Skeletal muscle tissue (tissue), 4 donors: ENCODE results near the gene SORL1. TPM values are rescaled to one million over a fixed set of nuclear protein-coding genes. Genes with fewer than 3 reads are reported as not detected.
"Not testable (repeated sequence)": the region's sequence is repeated elsewhere in the genome, so short reads cannot be mapped to it uniquely, and the experiment has no call there.

Experiments
- H3K27ac ChIP-seq: one replicate; pipeline ENCODE4 v1.7.0; 2013; ENCODE audit warnings: mild to moderate bottlenecking, low read depth, low read length, inconsistent platforms
- H3K27me3 ChIP-seq, 3 donors: one replicate each; pipeline ENCODE4 v1.7.0; 2013; ENCODE audit warnings: low read length in 3 of 3; ENCODE audit not compliant: control insufficient read depth in 3 of 3, insufficient read depth in 3 of 3
- H3K36me3 ChIP-seq, 3 donors: one replicate each; pipeline ENCODE4 v1.7.0; 2013; ENCODE audit warnings: low read length in 3 of 3; ENCODE audit not compliant: control insufficient read depth in 3 of 3, insufficient read depth in 3 of 3
- H3K4me1 ChIP-seq, 3 donors: one replicate each; pipeline ENCODE4 v1.7.0; 2013; ENCODE audit warnings: low read length in 3 of 3, mild to moderate bottlenecking in 3 of 3; ENCODE audit not compliant: control insufficient read depth in 3 of 3, insufficient read depth in 3 of 3
- H3K4me3 ChIP-seq, 3 donors: one replicate each; pipeline ENCODE4 v1.7.0; 2013; ENCODE audit warnings: low read length in 3 of 3
- H3K9ac ChIP-seq, 3 donors: one replicate each; pipeline ENCODE4 v1.7.0; 2013; ENCODE audit warnings: low read length in 3 of 3, mild to moderate bottlenecking in 3 of 3, moderate library complexity in 2 of 3, low read depth in 1 of 3
- H3K9me3 ChIP-seq, 3 donors: one replicate each; pipeline ENCODE4 v1.7.0; 2013; ENCODE audit warnings: low read length in 3 of 3; ENCODE audit not compliant: control insufficient read depth in 3 of 3
- total RNA-seq: library from RNA; depleted of rRNA; stranded (reverse); fragments of >200 nt; gene quantifications from one replicate; pipeline ENCODE4 v1.2.3, GENCODE V29; 2014
- donor health status: Osteomylitis.

SORL1 gene
- total RNA-seq, 1 donor from 2014 or later = 6.3 TPM

- H3K9me3 ChIP-seq = no peaks in the 10 kb centered on the region
- H3K27me3 ChIP-seq = no peaks in the 10 kb centered on the region
- no peaks in the 10 kb centered on the region for H3K4me1 ChIP-seq
- no peaks in the 10 kb centered on the region for H3K36me3 ChIP-seq
- no peak overlapping the region for H3K9ac ChIP-seq
- H3K27ac ChIP-seq = no peak overlapping the region
- H3K4me3 ChIP-seq = no peak overlapping the region
These were observed 174.4 kb downstream of the SORL1 start for GRCh38 chr11:121626507-121626875.

GRCh38 chr11:121626980-121627379 is 174.9 kb downstream of the SORL1 start:
- Histone ChIP-seq H3K27ac (no peak overlapping the region), H3K4me3 (no peak overlapping the region), H3K36me3 (no peaks in the 10 kb centered on the region), H3K4me1 (no peaks in the 10 kb centered on the region), H3K27me3 (no peaks in the 10 kb centered on the region), H3K9me3 (no peaks in the 10 kb centered on the region), H3K9ac (no peak overlapping the region)

- Histone ChIP-seq H3K4me1 (no peaks in the 10 kb centered on the region), H3K9me3 (no peaks in the 10 kb centered on the region), H3K27ac (no peak overlapping the region)
These were observed 177.9 kb downstream of the SORL1 start for GRCh38 chr11:121630041-121630440.

GRCh38 chr11:121631456-121631855 is 179.3 kb downstream of the SORL1 start:
- Histone ChIP-seq H3K27ac (no peak overlapping the region), H3K4me1 (no peaks in the 10 kb centered on the region), H3K36me3 (no peaks in the 10 kb centered on the region), H3K27me3 (no peaks in the 10 kb centered on the region), H3K9me3 (no peaks in the 10 kb centered on the region), H3K4me3 (no peak overlapping the region), H3K9ac (no peak overlapping the region)

More at GRCh38 chr11:121630041-121630440, 177.9 kb downstream of the SORL1 start:
- Histone ChIP-seq H3K4me3 (no peak overlapping the region), H3K36me3 (no peaks in the 10 kb centered on the region), H3K9ac (no peak overlapping the region), H3K27me3 (no peaks in the 10 kb centered on the region)

- Histone ChIP-seq H3K4me3 (no peak overlapping the region), H3K36me3 (no peaks in the 10 kb centered on the region), H3K4me1 (no peaks in the 10 kb centered on the region), H3K9ac (no peak overlapping the region), H3K9me3 (no peaks in the 10 kb centered on the region), H3K27ac (no peak overlapping the region), H3K27me3 (no peaks in the 10 kb centered on the region)
These were observed 182.2 kb downstream of the SORL1 start for GRCh38 chr11:121634273-121634672.

GRCh38 chr11:121634889-121635288 is 182.8 kb downstream of the SORL1 start:
- no peak overlapping the region for H3K9ac ChIP-seq
- H3K9me3 ChIP-seq = no peaks in the 10 kb centered on the region
- H3K27ac ChIP-seq = no peak overlapping the region
- no peaks in the 10 kb centered on the region for H3K36me3 ChIP-seq
- no peaks in the 10 kb centered on the region for H3K27me3 ChIP-seq
- no peak overlapping the region for H3K4me3 ChIP-seq
- no peaks in the 10 kb centered on the region for H3K4me1 ChIP-seq

- Histone ChIP-seq H3K27me3 (no peaks in the 10 kb centered on the region), H3K36me3 (no peaks in the 10 kb centered on the region), H3K9me3 (no peaks in the 10 kb centered on the region), H3K4me1 (no peaks in the 10 kb centered on the region), H3K9ac (no peak overlapping the region), H3K27ac (no peak overlapping the region), H3K4me3 (no peak overlapping the region)
These were observed 184.1 kb downstream of the SORL1 start for GRCh38 chr11:121636081-121636799.

- H3K9me3 ChIP-seq = no peaks in the 10 kb centered on the region
- H3K27ac ChIP-seq = no peak overlapping the region
- no peak overlapping the region for H3K4me3 ChIP-seq
- no peaks in the 10 kb centered on the region for H3K4me1 ChIP-seq
- H3K9ac ChIP-seq = no peak overlapping the region
- no peaks in the 10 kb centered on the region for H3K27me3 ChIP-seq
- no peaks in the 10 kb centered on the region for H3K36me3 ChIP-seq
These were observed 184.7 kb downstream of the SORL1 start for GRCh38 chr11:121636800-121637176.

- H3K4me1 ChIP-seq, H3K27me3 ChIP-seq, H3K27ac ChIP-seq, H3K9ac ChIP-seq, H3K4me3 ChIP-seq, H3K9me3 ChIP-seq, H3K36me3 ChIP-seq: not testable (repeated sequence)
These were observed 185.5 kb downstream of the SORL1 start for GRCh38 chr11:121637587-121637986.

GRCh38 chr11:121643479-121644186 is 191.5 kb downstream of the SORL1 start:
- H3K4me3 ChIP-seq = no peak overlapping the region
- peaks cover 0 to 3% (median 0%) of the 10 kb centered on the region in 3 donors for H3K27me3 ChIP-seq
- no peak overlapping the region for H3K9ac ChIP-seq
- H3K9me3 ChIP-seq = no peaks in the 10 kb centered on the region
- no peak overlapping the region for H3K27ac ChIP-seq
- H3K4me1 ChIP-seq = no peaks in the 10 kb centered on the region
- no peaks in the 10 kb centered on the region for H3K36me3 ChIP-seq
